Measurements from ENCODE around the gene ASTE1.
"Not testable (repeated sequence)": the region's sequence is repeated elsewhere in the genome, so short reads cannot be mapped to it uniquely, and the experiment has no call there.

Gene ASTE1

GRCh38 chr3:131026321-131027151 is at the start of gene ASTE1, which contains the start of gene NEK11:
TSS of gene ASTE1 (minus strand) at chr3:131026825. CDS start at chr3:131025306, 1,519 bp downstream.
TSS of gene NEK11 (plus strand) at chr3:131026877. CDS start at chr3:131029709, 2,832 bp downstream.
- DNase-seq = peak; percentile 89

GRCh38 chr3:131075632-131076328 is 49.2 kb upstream of the ASTE1 start:
- peak; percentile 8 for DNase-seq

- no peak for DNase-seq
These were observed 46.2 kb upstream of the ASTE1 start for GRCh38 chr3:131072845-131073244.

GRCh38 chr3:131072099-131072559 is 45.5 kb upstream of the ASTE1 start:
- no peak for DNase-seq

- DNase-seq = no peak
These were observed 41.4 kb upstream of the ASTE1 start for GRCh38 chr3:131067983-131068382.

- DNase-seq = no peak
These were observed 26.6 kb upstream of the ASTE1 start for GRCh38 chr3:131053043-131053859.

GRCh38 chr3:131050001-131050400 is 23.4 kb upstream of the ASTE1 start:
- no peak for DNase-seq

GRCh38 chr3:131048030-131048429 is 21.4 kb upstream of the ASTE1 start:
- no peak for DNase-seq

GRCh38 chr3:131047582-131047981 is 21.0 kb upstream of the ASTE1 start:
- DNase-seq = no peak

- not testable (repeated sequence) for DNase-seq
These were observed 15.8 kb upstream of the ASTE1 start for GRCh38 chr3:131042271-131042985.

GRCh38 chr3:131038326-131038725 is 11.7 kb upstream of the ASTE1 start:
- DNase-seq = no peak

- no peak for DNase-seq
These were observed 10.4 kb upstream of the ASTE1 start for GRCh38 chr3:131036986-131037385.

- DNase-seq = no peak
These were observed 9.7 kb upstream of the ASTE1 start for GRCh38 chr3:131036200-131036816.

- peak; percentile 60 for DNase-seq
These were observed 7.0 kb upstream of the ASTE1 start for GRCh38 chr3:131033480-131034080.

- DNase-seq = no peak
These were observed 5.0 kb upstream of the ASTE1 start for GRCh38 chr3:131031660-131032059.

GRCh38 chr3:131028844-131029243 is 2.2 kb upstream of the ASTE1 start:
- no peak for DNase-seq

GRCh38 chr3:131025539-131025938 is 1.1 kb downstream of the ASTE1 start:
- DNase-seq = no peak

- no peak for DNase-seq
These were observed 6.4 kb downstream of the ASTE1 start for GRCh38 chr3:131020122-131020693.

- no peak for DNase-seq
These were observed 7.7 kb downstream of the ASTE1 start for GRCh38 chr3:131018970-131019369.

GRCh38 chr3:131009698-131010097 is 16.9 kb downstream of the ASTE1 start:
- DNase-seq = no peak

GRCh38 chr3:131008326-131008725 is 18.3 kb downstream of the ASTE1 start:
- DNase-seq = no peak
